GM21423 (cell line): ENCODE data around the gene GRAP2.
"Not testable (repeated sequence)": the region's sequence is repeated elsewhere in the genome, so short reads cannot be mapped to it uniquely, and the experiment has no call there.

ENCODE experiments used
- ATAC-seq: cut with Tn5 transposase; IDR thresholded peaks from one replicate; pipeline ENCODE4 v1.9.1; 2021; ENCODE audit warnings: mild to moderate bottlenecking, moderate library complexity; ENCODE audit not compliant: unreplicated experiment

GRAP2 gene

DNA sequence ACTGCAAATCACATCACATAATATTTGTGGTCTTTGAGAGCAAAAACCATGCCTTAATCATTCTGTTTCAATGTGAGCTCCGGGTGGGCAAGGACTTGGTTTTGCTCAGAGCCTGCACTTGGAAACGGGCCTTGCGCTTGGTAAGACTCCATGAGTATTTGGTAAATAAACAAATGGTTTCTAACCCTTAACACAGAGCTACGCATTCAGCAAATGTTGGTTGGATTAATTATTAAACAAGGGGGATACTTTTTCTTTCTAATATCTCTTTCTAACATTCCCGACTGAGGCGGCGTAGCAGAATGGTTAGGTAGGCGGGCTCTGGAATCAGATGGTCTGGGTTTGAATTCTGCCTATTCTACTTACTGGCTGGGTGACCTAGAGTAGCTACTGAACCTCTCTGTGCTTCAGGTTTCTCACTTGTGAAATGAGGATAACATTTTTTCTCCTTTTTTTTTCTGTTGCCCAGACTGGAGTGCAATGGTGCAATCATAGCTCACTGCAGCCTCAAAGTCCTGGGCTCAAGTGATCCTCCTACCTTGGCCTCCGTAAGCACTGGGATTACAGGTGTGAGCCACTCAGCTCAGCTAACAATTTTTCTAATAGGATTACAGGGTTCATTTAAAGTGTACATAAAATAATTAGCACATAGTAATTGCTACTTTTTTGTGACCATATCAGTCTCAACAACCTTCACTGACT, 90.4 kb downstream of the GRAP2 start:
- ATAC-seq = no peak

DNA sequence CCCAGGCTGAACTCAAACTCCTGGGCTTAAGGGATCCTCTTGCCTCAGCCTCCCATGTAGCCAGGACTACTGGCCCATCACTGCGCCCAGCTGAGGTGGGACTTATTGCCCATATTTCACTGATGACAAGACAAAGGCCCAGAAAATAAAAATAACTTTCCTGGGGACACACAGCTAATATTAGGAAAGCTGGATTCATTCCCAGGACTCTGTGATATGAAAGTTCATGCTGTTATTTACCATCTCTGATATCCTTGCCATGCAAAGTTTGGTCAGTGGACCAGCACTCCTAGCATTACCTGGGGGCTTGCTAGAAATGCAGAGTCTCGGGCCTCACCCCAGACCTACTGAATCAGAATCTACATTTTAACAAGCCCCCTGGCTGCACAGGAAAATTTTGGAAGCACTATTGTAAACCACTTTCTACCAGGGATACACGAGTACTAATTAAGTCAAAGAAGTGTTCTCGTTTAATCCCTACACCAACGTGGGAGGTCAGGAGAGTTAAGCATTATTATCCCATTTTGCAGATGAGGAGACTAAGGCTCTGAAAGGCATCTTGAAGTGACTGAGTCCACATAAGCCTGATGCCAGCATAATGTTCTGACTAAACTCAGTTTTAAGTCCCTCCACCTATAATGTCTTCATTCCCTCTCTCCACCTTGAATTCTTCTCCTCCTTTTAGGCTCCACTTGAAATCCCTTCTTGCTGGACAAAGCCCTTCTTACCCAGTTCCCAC, 91.4 kb downstream of the GRAP2 start:
- no peak for ATAC-seq

DNA sequence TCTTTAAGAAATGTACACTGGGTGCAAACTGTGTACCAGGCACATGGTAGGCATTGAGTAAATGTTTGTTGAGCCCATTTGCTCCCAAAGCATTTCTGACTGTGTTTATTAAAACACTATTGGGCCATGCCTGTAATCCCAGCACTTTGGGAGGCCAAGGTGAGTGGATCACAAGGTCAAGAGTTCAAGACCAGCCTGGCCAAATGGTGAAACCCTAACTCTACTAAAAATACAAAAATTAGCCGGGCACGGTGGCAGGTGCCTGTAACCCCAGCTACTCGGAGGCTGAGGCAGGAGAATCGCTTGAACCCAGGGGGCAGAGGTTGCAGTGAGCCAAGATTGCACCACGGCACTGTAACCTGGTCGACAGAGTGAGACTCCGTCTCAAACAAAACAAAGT, 92.0 kb downstream of the GRAP2 start:
- not testable (repeated sequence) for ATAC-seq

DNA sequence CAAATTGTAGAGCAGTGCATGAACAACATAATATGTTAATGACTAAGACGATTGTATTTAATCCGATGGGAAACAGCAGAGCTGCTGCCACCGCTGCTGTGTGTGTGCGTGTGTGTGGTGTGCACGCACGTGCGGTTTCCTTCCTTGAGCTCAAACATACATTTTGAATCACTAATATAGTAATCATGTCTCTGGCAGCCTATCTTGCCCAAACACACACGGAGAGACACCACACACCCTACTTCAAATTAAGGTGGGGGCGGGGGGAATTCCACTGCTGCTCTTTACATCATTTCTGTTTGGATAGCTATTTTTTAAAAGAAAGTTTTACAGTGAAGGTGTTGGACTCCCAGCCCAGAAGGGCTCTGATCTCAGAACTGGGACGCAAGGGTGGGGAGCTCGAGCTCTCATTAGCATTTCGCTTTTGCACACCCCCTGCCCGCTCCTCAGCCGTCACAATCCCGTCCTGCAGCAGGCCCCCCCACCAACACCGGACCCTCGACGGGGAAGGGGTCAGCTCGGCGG, 93.2 kb downstream of the GRAP2 start:
- no peak for ATAC-seq

DNA sequence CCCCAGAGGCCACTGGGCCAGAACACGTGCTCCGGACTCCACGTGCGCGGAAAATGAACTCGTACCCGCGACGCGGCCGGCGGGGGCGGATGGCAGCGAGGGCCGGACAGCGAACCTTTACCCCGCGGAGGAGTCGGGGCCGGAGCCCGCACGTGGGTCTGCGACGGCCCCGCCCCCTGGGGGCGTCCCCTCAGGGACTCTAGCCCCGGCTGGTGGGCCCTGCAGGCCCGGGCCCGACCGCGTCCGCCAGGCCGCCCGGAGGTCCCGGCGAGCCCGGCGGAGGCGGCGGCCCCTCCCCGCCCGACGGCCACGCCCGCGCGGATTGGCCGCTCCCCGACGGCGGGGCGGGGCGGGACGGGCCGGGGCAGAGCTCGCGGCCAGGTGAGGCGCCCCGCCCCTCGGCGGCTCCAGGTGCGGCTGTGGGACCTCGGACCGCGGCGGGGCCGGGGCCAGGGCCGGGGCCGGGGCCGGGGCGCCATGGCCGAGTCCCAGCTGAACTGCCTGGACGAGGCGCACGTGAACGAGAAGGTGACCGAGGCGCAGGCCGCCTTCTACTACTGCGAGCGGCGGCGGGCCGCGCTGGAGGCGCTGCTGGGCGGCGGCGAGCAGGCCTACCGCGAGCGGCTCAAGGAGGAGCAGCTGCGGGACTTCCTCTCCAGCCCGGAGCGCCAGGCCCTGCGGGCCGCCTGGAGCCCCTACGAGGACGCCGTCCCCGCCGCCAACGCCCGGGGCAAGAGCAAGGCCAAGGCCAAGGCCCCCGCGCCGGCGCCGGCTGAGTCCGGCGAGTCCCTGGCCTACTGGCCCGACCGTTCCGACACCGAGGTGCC, 93.9 kb downstream of the GRAP2 start, which contains the start of gene FAM83F:
Gene FAM83F, plus strand, starts transcription at position 389 of the 827 bp plus-strand sequence. Its CDS starts 89 bp downstream, at position 478.
- no peak for ATAC-seq

- no peak for ATAC-seq
Observed at GRCh38 chr22:39995393-39996252, 94.7 kb downstream of the GRAP2 start.

GRCh38 chr22:39996732-39997131, 95.8 kb downstream of the GRAP2 start:
- no peak for ATAC-seq

DNA sequence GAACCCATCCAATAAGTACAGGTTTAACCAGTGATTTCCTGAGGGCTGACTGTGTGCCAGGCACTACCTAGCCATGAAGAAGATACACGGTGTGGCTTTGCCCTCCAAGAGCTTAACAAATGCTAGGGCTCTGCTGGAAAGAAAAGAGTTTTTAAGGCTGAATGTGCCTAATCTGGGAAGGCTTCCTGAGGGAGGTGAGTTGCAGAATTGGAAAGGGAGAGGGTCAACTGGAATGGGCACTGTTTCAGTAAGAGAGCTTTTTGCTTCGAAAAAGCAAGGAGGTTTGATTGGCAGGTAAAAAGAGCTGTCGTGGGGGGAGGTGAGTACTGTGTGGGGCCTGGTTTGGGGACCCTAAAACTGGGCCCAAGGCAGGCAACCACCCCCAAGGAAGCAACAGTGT, 96.5 kb downstream of the GRAP2 start:
- no peak for ATAC-seq

DNA sequence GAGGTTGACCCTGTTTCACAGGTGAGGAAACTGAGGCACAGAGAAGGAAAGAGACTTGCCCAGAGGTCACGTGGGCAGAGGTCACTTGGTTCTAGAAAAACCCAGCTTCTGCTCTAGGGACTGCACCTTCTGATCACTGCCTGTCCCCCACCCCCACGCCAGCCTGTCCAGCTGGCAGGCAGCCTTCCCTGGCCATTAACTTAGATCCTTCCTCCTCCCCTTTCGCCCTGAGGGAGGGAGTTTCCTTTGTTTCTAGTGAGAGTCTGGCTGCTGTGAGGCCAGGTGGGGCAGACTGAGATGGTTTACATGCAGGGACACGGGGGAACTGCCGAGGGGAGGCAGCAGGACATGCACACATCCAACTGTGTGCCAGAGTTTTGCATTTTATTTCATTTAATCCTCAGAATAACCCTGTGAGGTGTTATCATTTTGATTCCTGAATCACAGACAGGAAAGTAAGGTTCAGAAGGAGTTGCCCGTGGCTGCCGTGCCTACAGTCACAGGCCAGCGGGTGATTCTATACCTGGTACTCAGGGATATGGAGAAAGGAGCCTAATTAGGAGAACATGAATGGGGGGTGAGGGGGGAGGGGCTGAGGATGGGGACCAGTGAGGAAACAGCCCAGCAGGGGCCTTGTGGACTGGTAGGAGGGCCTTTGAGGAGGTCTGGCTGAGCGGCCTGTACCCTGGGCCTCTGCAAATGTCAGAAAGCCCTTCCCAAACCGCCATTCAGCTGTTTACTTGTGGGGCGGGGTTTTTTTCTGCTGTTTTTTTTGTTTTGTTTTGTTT, 97.2 kb downstream of the GRAP2 start:
- no peak for ATAC-seq

DNA sequence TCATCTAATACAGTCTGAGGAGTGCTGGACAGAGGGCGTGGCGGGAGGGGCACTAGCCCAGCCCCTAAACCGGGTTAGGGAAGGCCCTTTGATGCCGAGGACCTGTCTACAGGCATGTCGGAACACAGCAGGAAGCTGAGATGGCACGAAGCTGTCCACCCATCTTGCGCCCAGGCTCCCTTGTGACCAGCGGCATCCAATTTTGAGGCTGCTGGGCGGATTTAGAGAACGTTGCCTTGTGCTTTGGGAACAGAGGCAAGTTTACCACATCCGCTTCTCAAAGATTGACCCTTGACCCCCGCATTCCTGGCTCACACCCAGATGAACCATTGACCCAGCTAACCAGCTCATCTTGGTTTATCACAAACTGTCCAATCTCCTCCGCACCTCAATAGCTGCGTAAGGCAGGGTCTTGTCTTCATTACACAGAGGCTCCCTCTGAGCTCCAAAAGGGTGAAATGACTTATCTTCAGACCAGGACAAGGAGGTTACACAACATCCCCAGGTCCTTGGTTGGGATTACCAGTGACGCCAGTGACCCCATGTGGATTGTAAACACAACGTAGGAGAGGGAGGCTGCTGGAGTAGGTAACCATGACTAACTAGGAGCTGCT, 98.4 kb downstream of the GRAP2 start:
- no peak for ATAC-seq

GRCh38 chr22:40000171-40000570, 99.3 kb downstream of the GRAP2 start:
- ATAC-seq = no peak

- no peak for ATAC-seq
Observed at GRCh38 chr22:40001106-40001505, 100.2 kb downstream of the GRAP2 start.

GRCh38 chr22:40001800-40002577, 101.1 kb downstream of the GRAP2 start:
- no peak for ATAC-seq

- no peak for ATAC-seq
Observed at GRCh38 chr22:40002935-40003715, 102.2 kb downstream of the GRAP2 start.

- no peak for ATAC-seq
Observed at GRCh38 chr22:40004836-40005235, 104.0 kb downstream of the GRAP2 start.

- ATAC-seq = no peak
Observed at GRCh38 chr22:40006641-40007040, 105.8 kb downstream of the GRAP2 start.

DNA sequence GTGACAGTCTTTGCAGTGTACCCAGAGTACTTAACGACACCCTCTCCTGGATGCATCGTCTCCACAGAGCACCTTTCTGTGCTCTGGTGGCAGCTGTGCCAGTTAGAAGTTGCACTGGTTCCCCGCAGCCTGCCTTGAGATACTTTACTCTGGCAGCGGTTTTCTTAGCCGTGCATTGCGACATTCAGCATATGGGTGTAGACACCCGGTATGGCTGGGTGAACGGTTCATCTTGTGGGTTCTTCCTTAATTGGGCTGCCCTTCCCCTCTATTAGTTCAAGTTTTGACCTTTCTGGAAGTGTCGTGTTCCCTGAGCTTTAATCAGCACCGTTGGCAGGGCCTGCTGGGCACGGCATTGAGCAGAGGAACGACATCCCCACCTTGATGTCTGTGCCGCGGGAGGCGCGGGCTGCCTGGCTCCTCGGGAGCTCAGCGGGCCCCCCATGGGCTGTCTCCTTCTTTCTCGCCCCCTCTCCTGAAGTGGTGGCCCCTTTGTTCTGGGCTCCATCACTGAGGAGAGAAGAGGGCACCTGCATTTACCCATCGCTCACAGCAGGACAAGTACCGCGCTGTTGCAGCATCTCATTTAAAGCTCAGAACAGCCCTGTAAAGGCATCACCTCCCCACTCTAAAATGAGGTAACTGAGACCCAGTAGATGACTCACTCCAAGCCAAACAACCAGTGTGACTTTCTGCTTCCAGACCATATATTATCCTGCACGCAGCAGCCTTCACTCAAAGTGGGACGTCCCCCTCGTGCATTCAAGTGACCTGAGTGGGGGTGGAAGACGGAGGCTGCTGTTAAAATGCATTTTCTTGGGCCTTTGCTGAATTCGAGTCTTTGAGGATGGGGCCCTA, 107.2 kb downstream of the GRAP2 start:
- ATAC-seq = no peak
